CD8-positive, alpha-beta memory T cell (primary cell): ENCODE results near the gene RHOU. TPM values are rescaled to one million over a fixed set of nuclear protein-coding genes. Genes with fewer than 3 reads are reported as not detected.
A peak's percentile ranks its signal among the peaks of the same experiment; 100 is the strongest.

ENCODE experiments used
- CTCF ChIA-PET: fragments of 350-600 bp; sonication (Branson Sonifier 250); formaldehyde crosslinking; loops from one replicate; lab custom pipeline; 2021; ENCODE audit warnings: antibody characterized with exemption; lab: Charles Lee
- POLR2A ChIA-PET: fragments of 350-600 bp; sonication (Branson Sonifier 250); formaldehyde crosslinking; loops from one replicate; lab custom pipeline; 2021; ENCODE audit warnings: antibody characterized with exemption; lab: Charles Lee
- DNase-seq, 5 donors: peaks; one replicate each; pipeline versions ENCODE4 v3.0.0 to v3.0.0-alpha.2; 2020 to 2022; ENCODE audit warnings: mixed read lengths in 1 of 5
- H3K27ac ChIP-seq: one replicate; pipeline ENCODE4 v1.7.0; 2013; ENCODE audit warnings: low read depth, mild to moderate bottlenecking, low read length, moderate library complexity
- H3K27me3 ChIP-seq: 2 replicates; pipeline ENCODE4 v1.7.0; 2013; ENCODE audit warnings: low read length, mild to moderate bottlenecking; ENCODE audit not compliant: insufficient read depth, poor library complexity, severe bottlenecking
- H3K36me3 ChIP-seq: 2 replicates; pipeline ENCODE4 v1.7.0; 2013; ENCODE audit warnings: mild to moderate bottlenecking, low read length, moderate library complexity; ENCODE audit not compliant: insufficient read depth
- H3K4me1 ChIP-seq: 2 replicates; pipeline ENCODE4 v1.7.0; 2013; ENCODE audit warnings: mild to moderate bottlenecking, low read length, moderate library complexity; ENCODE audit not compliant: insufficient read depth
- H3K4me3 ChIP-seq: 2 replicates; pipeline ENCODE4 v1.7.0; 2013; ENCODE audit warnings: mild to moderate bottlenecking, low read length
- H3K9me3 ChIP-seq: 2 replicates; pipeline ENCODE4 v1.7.0; 2013; ENCODE audit warnings: mild to moderate bottlenecking, low read length
- H3K27ac Mint-ChIP-seq, 8 donors: one replicate each; pipeline ENCODE4 v1.8.0; 2020 to 2021; ENCODE audit warnings: mixed read lengths in 8 of 8, mild to moderate bottlenecking in 6 of 8, inconsistent platforms in 3 of 8, moderate library complexity in 3 of 8
- H3K27me3 Mint-ChIP-seq, 2 donors: one replicate each; pipeline ENCODE4 v1.8.0; 2020 to 2021; ENCODE audit warnings: mixed read lengths in 2 of 2, mild to moderate bottlenecking in 1 of 2, moderate library complexity in 1 of 2
- H3K36me3 Mint-ChIP-seq, 3 donors: one replicate each; pipeline ENCODE4 v1.8.0; 2020 to 2021; ENCODE audit warnings: mixed read lengths in 3 of 3, inconsistent platforms in 1 of 3, mild to moderate bottlenecking in 1 of 3
- H3K4me1 Mint-ChIP-seq, 3 donors: one replicate each; pipeline ENCODE4 v1.8.0; 2020 to 2021; ENCODE audit warnings: mixed read lengths in 3 of 3, inconsistent platforms in 1 of 3, mild to moderate bottlenecking in 1 of 3
- H3K4me3 Mint-ChIP-seq, 7 donors: one replicate each; pipeline ENCODE4 v1.8.0; 2020 to 2021; ENCODE audit warnings: mixed read lengths in 7 of 7, mild to moderate bottlenecking in 6 of 7, moderate library complexity in 4 of 7, inconsistent platforms in 2 of 7
- H3K9me3 Mint-ChIP-seq, 5 donors: one replicate each; pipeline ENCODE4 v1.8.0; 2020 to 2022; ENCODE audit warnings: mixed read lengths in 5 of 5, mild to moderate bottlenecking in 3 of 5, moderate library complexity in 2 of 5, inconsistent platforms in 1 of 5
- polyA plus RNA-seq: library from polyadenylated mRNA; unstranded; fragments of 300-500 nt; fragmentation: Illumina TruSeq; gene quantifications from one replicate; pipeline ENCODE4 v1.2.3, GENCODE V29; 2021
- total RNA-seq, 2 experiments: library from RNA; stranded (reverse); gene quantifications; one replicate each; pipeline ENCODE4 v1.2.3, GENCODE V29; 2021

The RHOU gene
- total and polyA plus RNA-seq, 3 experiments from 2014 or later = 0.64 to 2.3 (median 0.88) TPM

DNA sequence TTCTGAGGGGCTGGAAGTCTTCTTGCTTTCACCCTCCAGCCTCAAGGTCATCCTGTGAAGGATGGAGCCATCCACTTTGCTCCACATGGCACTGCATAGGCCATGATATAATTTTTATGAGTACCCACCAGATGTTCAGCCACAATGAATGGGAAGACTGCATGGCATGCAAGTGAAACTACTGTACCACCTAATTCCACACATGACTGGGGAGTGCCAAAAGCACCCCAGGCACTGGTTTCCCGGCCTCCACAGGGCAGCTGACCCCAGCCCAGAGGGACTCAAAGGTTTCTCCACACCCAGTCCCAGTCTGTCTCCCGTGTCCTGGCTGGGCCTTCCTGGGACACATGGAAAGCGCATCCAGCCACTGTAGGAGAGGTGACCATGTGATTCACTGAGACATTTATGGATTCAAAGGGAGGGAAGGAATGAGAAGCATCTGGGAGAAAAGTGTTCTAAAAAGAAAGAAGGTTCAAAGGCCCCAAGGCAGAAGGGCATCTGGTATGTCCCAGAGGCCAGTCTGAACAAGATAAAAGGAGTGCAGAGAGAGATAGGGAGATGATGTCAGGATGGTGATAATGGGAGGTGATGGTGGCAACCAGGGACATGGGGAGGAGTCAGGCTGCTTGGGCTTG is 12.1 kb downstream of the RHOU start:
- Mint-ChIP-seq H3K9me3 (no peaks in the 10 kb centered on the region), H3K27me3 (no peaks in the 10 kb centered on the region), H3K36me3 (peaks cover 7 to 18% (median 8%) of the 10 kb centered on the region in 3 donors), H3K27ac (peak overlapping the region in 1 of 8 donors; percentile 80), H3K4me3 (peak overlapping the region in 2 of 7 donors; percentile 4 to 22), H3K4me1 (peaks cover 16 to 44% (median 18%) of the 10 kb centered on the region in 3 donors)
- H3K27ac ChIP-seq = no peak overlapping the region
- no peak for DNase-seq
- no peaks in the 10 kb centered on the region for H3K27me3 ChIP-seq
- ChIA-PET POLR2A (no interaction called here), CTCF (interaction anchor here (0.5 to 1.9 kb wide), 2 partner anchors 12 to 617 kb away, joined by 4 to 8 read pairs; partner anchors contain the start of gene RHOU)
- H3K36me3 ChIP-seq = no peaks in the 10 kb centered on the region
- no peak overlapping the region for H3K4me3 ChIP-seq
- H3K9me3 ChIP-seq = no peaks in the 10 kb centered on the region
- peaks cover 5% of the 10 kb centered on the region for H3K4me1 ChIP-seq

DNA sequence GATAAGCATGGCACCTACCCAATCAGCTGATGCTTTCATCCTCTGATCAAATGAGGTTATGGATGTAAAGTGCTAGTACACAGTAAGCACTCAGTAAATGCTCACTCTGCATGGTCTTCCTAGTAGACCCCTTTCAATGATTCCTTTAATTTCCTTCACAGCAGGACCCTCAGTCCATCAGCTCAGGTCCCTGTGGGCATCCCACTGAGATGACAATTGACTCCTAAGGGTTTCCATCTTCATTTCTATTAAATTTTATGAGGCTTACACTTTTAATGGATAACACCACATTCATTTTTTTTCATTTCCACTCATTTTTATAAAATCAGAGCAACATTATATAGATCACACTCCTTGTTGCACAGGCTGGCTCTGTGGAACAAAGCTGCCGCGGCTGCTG is 12.8 kb downstream of the RHOU start:
- H3K36me3 Mint-ChIP-seq = peaks cover 4 to 12% (median 5%) of the 10 kb centered on the region in 3 donors
- no peaks in the 10 kb centered on the region for H3K36me3 ChIP-seq
- ChIA-PET CTCF (interaction anchor here (0.5 to 1.9 kb wide), 2 partner anchors 12 to 617 kb away, joined by 4 to 8 read pairs; partner anchors contain the start of gene RHOU), POLR2A (no interaction called here)
- no peak overlapping the region for H3K4me3 ChIP-seq
- no peaks in the 10 kb centered on the region for H3K9me3 Mint-ChIP-seq
- peak overlapping the region; percentile 8 to 96 (median 65) for H3K27ac Mint-ChIP-seq
- no peaks in the 10 kb centered on the region for H3K9me3 ChIP-seq
- no peak for DNase-seq
- H3K4me1 Mint-ChIP-seq = peaks cover 16 to 37% (median 18%) of the 10 kb centered on the region in 3 donors
- H3K27me3 Mint-ChIP-seq = peaks cover 0 to 4% of the 10 kb centered on the region in 2 donors
- no peaks in the 10 kb centered on the region for H3K27me3 ChIP-seq
- peak overlapping the region in 6 of 7 donors; percentile 37 to 86 (median 58) for H3K4me3 Mint-ChIP-seq
- no peak overlapping the region for H3K27ac ChIP-seq
- H3K4me1 ChIP-seq = peaks cover 5% of the 10 kb centered on the region

DNA sequence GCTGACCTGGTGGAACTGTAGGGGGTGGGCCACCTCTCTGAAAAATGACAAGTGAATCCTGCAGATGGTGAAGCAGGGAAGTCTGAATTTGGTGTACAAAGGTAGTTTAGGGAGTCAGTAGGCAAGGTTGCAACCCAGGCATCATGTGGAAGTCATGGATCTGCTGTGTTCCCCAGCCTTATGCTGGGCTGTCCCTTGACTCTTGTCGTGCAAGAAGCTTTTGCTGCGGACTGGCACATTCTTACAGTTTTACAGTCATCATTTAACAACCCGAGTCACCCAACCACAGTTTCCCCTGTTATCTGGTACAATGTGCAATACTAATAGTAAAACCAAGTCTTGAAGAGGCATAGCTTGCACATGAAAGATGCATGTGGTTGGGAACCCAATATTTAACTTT is 13.2 kb downstream of the RHOU start:
- Histone ChIP-seq H3K27ac (no peak overlapping the region), H3K36me3 (no peaks in the 10 kb centered on the region), H3K4me1 (peaks cover 5% of the 10 kb centered on the region), H3K4me3 (no peak overlapping the region), H3K9me3 (no peaks in the 10 kb centered on the region), H3K27me3 (no peaks in the 10 kb centered on the region)
- Mint-ChIP-seq H3K4me3 (peak overlapping the region in 6 of 7 donors; percentile 37 to 86 (median 58)), H3K4me1 (peaks cover 16 to 34% (median 18%) of the 10 kb centered on the region in 3 donors), H3K9me3 (no peaks in the 10 kb centered on the region), H3K27ac (peak overlapping the region; percentile 8 to 96 (median 65)), H3K27me3 (peaks cover 0 to 7% of the 10 kb centered on the region in 2 donors), H3K36me3 (peaks cover 0 to 9% (median 2%) of the 10 kb centered on the region in 3 donors)
- DNase-seq = peak in 1 of 5 donors; percentile 13
- POLR2A ChIA-PET = no interaction called here
- CTCF ChIA-PET = interaction anchor here (0.5 to 1.9 kb wide), 3 partner anchors 13 to 618 kb away, joined by 3 to 8 read pairs (median 4); partner anchors contain the start of gene RHOU

GRCh38 chr1:228749765-228750164 is 14.5 kb downstream of the RHOU start:
- Histone ChIP-seq H3K27me3 (no peaks in the 10 kb centered on the region), H3K9me3 (no peaks in the 10 kb centered on the region), H3K27ac (no peak overlapping the region), H3K36me3 (no peaks in the 10 kb centered on the region), H3K4me3 (no peak overlapping the region), H3K4me1 (peaks cover 5% of the 10 kb centered on the region)
- Mint-ChIP-seq H3K4me3 (no peak overlapping the region), H3K27me3 (peaks cover 0 to 17% of the 10 kb centered on the region in 2 donors), H3K36me3 (peaks cover 0 to 2% (median 0%) of the 10 kb centered on the region in 3 donors), H3K27ac (peak overlapping the region in 1 of 8 donors; percentile 23), H3K9me3 (no peaks in the 10 kb centered on the region), H3K4me1 (peaks cover 16 to 29% (median 18%) of the 10 kb centered on the region in 3 donors)
- ChIA-PET CTCF (no interaction called here), POLR2A (no interaction called here)
- no peak for DNase-seq

GRCh38 chr1:228750915-228751314 is 15.6 kb downstream of the RHOU start:
- Histone ChIP-seq H3K36me3 (no peaks in the 10 kb centered on the region), H3K4me3 (no peak overlapping the region), H3K27ac (no peak overlapping the region), H3K9me3 (no peaks in the 10 kb centered on the region), H3K27me3 (peaks cover 4% of the 10 kb centered on the region), H3K4me1 (peaks cover 5% of the 10 kb centered on the region)
- no peak for DNase-seq
- no peak overlapping the region for H3K27ac Mint-ChIP-seq
- ChIA-PET CTCF (no interaction called here), POLR2A (no interaction called here)
- H3K9me3 Mint-ChIP-seq = peaks cover 0 to under 1% (median 0%) of the 10 kb centered on the region in 5 donors
- H3K4me3 Mint-ChIP-seq = no peak overlapping the region
- H3K36me3 Mint-ChIP-seq = peaks cover 0 to 6% (median 0%) of the 10 kb centered on the region in 3 donors
- H3K27me3 Mint-ChIP-seq = peaks cover 9 to 26% of the 10 kb centered on the region in 2 donors
- H3K4me1 Mint-ChIP-seq = peaks cover 16 to 31% (median 18%) of the 10 kb centered on the region in 3 donors

DNA sequence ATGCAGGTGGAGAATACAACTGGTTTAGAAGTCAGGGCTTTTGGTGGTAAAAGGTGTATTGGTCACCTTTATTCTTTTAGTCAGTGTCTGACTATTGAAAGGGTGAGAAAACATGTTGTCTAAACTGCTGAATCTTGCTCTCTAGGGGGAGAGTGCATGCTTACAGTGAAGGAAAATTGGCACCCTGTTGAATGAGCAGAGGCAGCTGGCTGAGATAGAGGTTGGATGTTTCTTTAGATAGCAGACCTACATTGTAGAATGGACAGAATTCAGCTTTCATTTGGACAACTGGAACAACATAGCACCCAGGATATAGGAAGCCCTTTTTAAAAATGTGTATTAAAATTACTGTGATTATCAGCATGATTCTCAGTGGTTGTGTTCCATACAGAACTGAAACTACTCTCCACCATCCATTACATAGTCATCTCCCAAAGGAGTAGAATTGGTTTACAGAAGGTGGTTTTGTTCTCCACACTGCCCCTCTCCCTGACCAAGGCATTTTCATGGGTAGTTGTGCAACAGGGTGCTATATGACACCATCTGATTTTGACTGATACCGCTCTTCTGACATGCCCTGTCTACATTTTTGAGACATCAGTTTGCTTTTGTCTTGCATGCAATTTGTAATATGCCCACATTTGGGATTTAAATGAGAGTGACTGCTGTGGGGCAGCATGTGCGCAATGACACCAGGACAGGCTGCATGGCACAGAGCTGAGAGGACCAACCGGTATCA is 16.2 kb downstream of the RHOU start:
- no peak overlapping the region for H3K4me3 Mint-ChIP-seq
- Histone ChIP-seq H3K27me3 (peaks cover 4% of the 10 kb centered on the region), H3K4me1 (peaks cover 5% of the 10 kb centered on the region), H3K36me3 (no peaks in the 10 kb centered on the region), H3K4me3 (no peak overlapping the region), H3K27ac (no peak overlapping the region), H3K9me3 (no peaks in the 10 kb centered on the region)
- DNase-seq = no peak
- peaks cover 16 to 37% (median 18%) of the 10 kb centered on the region in 3 donors for H3K4me1 Mint-ChIP-seq
- CTCF ChIA-PET = no interaction called here
- H3K9me3 Mint-ChIP-seq = peaks cover 0 to 3% (median 0%) of the 10 kb centered on the region in 5 donors
- peaks cover 0 to 9% (median 1%) of the 10 kb centered on the region in 3 donors for H3K36me3 Mint-ChIP-seq
- H3K27ac Mint-ChIP-seq = peak overlapping the region in 1 of 8 donors; percentile 48
- POLR2A ChIA-PET = no interaction called here
- peaks cover 10 to 31% of the 10 kb centered on the region in 2 donors for H3K27me3 Mint-ChIP-seq

DNA sequence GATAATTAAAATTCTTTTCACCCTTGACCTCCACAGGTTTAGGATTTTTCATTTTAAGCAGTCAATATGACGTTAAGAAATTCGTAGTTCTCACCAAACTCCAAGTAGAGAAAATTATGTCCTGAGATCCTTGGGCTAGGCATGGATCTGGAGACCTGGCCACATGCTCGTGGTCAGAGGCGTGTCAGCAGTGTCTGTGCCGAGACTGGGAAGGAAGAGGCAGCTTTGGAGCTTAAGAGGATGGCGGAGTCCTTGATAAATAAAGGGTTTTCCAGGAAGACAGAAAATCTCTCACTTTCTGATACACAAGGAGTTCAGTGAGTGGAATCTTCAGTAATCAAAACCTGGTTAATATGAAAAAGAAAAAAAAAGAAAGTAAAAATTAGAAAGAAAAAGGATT is 17.0 kb downstream of the RHOU start:
- Mint-ChIP-seq H3K4me3 (no peak overlapping the region), H3K27ac (no peak overlapping the region), H3K9me3 (peaks cover 0 to 3% (median 0%) of the 10 kb centered on the region in 5 donors), H3K4me1 (peaks cover 16 to 35% (median 21%) of the 10 kb centered on the region in 3 donors), H3K27me3 (peaks cover 12 to 39% of the 10 kb centered on the region in 2 donors), H3K36me3 (peaks cover 0 to 14% (median 1%) of the 10 kb centered on the region in 3 donors)
- Histone ChIP-seq H3K9me3 (no peaks in the 10 kb centered on the region), H3K27ac (no peak overlapping the region), H3K4me1 (peaks cover 5% of the 10 kb centered on the region), H3K4me3 (no peak overlapping the region), H3K36me3 (no peaks in the 10 kb centered on the region), H3K27me3 (peaks cover 4% of the 10 kb centered on the region)
- no peak for DNase-seq
- ChIA-PET CTCF (interaction anchor here (1.2 kb wide), 1 partner anchor 20 kb away, joined by 3 read pairs; no protein-coding TSS in a partner anchor), POLR2A (no interaction called here)
